Measurements from ENCODE around the gene CA11. TPM values are rescaled to one million over a fixed set of nuclear protein-coding genes. Genes with fewer than 3 reads are reported as not detected.
A peak's percentile ranks its signal among the peaks of the same experiment; 100 is the strongest.

Gene CA11
- total and polyA plus RNA-seq, 2 donors from 2014 or later: 11.6 to 42.3 TPM

- no peaks in the 10 kb centered on the region for H3K4me1 ChIP-seq (ENCODE audit: control insufficient read depth in 2 of 3, insufficient read depth in 2 of 3, low read depth in 1 of 3, low read length in 3 of 3)
- H3K27me3 ChIP-seq (ENCODE audit: control insufficient read depth, insufficient read depth, low read length): no peaks in the 10 kb centered on the region
- TF ChIP-seq CTCF (IDR thresholded peaks at IDR 0.05; ENCODE audit: borderline replicate concordance, extremely low read depth, insufficient read depth): peak; percentile 10
- DNase-seq (peak in 1 of 5 donors; percentile 67), FAIRE-seq (no peak)
- no peaks in the 10 kb centered on the region for H3K9me3 ChIP-seq (ENCODE audit: control insufficient read depth in 2 of 3, insufficient read depth in 1 of 3, low read length in 3 of 3)
- intact Hi-C loops (cut with DNase I): no loop called here
- H3K4me3 ChIP-seq (ENCODE audit: low read length in 3 of 3): no peak overlapping the region
- H3K27ac ChIP-seq (ENCODE audit: low read depth in 2 of 2, low read length in 2 of 2): no peak overlapping the region
- H3K9ac ChIP-seq (ENCODE audit: low read length in 3 of 3): no peak overlapping the region
- H3K36me3 ChIP-seq (ENCODE audit: control insufficient read depth in 2 of 3, insufficient read depth in 3 of 3, low read length in 3 of 3): no peaks in the 10 kb centered on the region
Observed at GRCh38 chr19:48608798-48609263, 37.2 kb downstream of the CA11 start.

- Histone ChIP-seq H3K36me3 (ENCODE audit: control insufficient read depth in 2 of 3, insufficient read depth in 3 of 3, low read length in 3 of 3) (no peaks in the 10 kb centered on the region), H3K4me1 (ENCODE audit: control insufficient read depth in 2 of 3, insufficient read depth in 2 of 3, low read depth in 1 of 3, low read length in 3 of 3) (no peaks in the 10 kb centered on the region), H3K9me3 (ENCODE audit: control insufficient read depth in 2 of 3, insufficient read depth in 1 of 3, low read length in 3 of 3) (no peaks in the 10 kb centered on the region), H3K27ac (ENCODE audit: low read depth in 2 of 2, low read length in 2 of 2) (no peak overlapping the region), H3K4me3 (ENCODE audit: low read length in 3 of 3) (no peak overlapping the region), H3K27me3 (ENCODE audit: control insufficient read depth, insufficient read depth, low read length) (no peaks in the 10 kb centered on the region), H3K9ac (ENCODE audit: low read length in 3 of 3) (no peak overlapping the region)
- TF ChIP-seq CTCF (IDR thresholded peaks at IDR 0.05; ENCODE audit: borderline replicate concordance, extremely low read depth, insufficient read depth): no peak
- intact Hi-C loops (cut with DNase I): no loop called here
- DNase-seq (no peak), FAIRE-seq (no peak)
Observed at GRCh38 chr19:48607359-48607755, 38.6 kb downstream of the CA11 start.

- H3K4me1 ChIP-seq (ENCODE audit: control insufficient read depth in 2 of 3, insufficient read depth in 2 of 3, low read depth in 1 of 3, low read length in 3 of 3): no peaks in the 10 kb centered on the region
- no peak for DNase-seq
- intact Hi-C loops (cut with DNase I): no loop called here
- no peak for TF ChIP-seq CTCF (IDR thresholded peaks at IDR 0.05; ENCODE audit: borderline replicate concordance, extremely low read depth, insufficient read depth)
- no peak within 1 kb of the TSS for H3K27ac ChIP-seq (ENCODE audit: low read depth in 2 of 2, low read length in 2 of 2)
- no peak for FAIRE-seq
- no peaks in the 10 kb centered on the region for H3K36me3 ChIP-seq (ENCODE audit: control insufficient read depth in 2 of 3, insufficient read depth in 3 of 3, low read length in 3 of 3)
- H3K4me3 ChIP-seq (ENCODE audit: low read length in 3 of 3): no peak within 1 kb of the TSS
- no peak within 1 kb of the TSS for H3K9ac ChIP-seq (ENCODE audit: low read length in 3 of 3)
- H3K9me3 ChIP-seq (ENCODE audit: control insufficient read depth in 2 of 3, insufficient read depth in 1 of 3, low read length in 3 of 3): no peaks in the 10 kb centered on the region
- no peaks in the 10 kb centered on the region for H3K27me3 ChIP-seq (ENCODE audit: control insufficient read depth, insufficient read depth, low read length)
Observed at GRCh38 chr19:48606463-48607358, 39.3 kb downstream of the CA11 start, which contains the start of gene SPACA4. Gene SPACA4, plus strand, starts transcription at chr19:48606742. Its CDS starts 237 bp downstream, at chr19:48606979.
